B cell (primary cell): ENCODE results near the gene MRPL36. TPM values are rescaled to one million over a fixed set of nuclear protein-coding genes. Genes with fewer than 3 reads are reported as not detected.

Experiments used
- ATAC-seq: fragments of 200-7000 bp; cut with Tn5 transposase; one replicate; pipeline ENCODE4 v1.10.0; 2021; ENCODE audit warnings: low read depth, mild to moderate bottlenecking, moderate number of reproducible peaks, moderate library complexity
- CTCF ChIA-PET: fragments of 350-600 bp; sonication (Branson Sonifier 250); formaldehyde crosslinking; loops from one replicate; lab custom pipeline; 2021; ENCODE audit warnings: antibody characterized with exemption, inconsistent platforms; lab: Charles Lee
- POLR2A ChIA-PET: fragments of 350-600 bp; sonication (Branson Sonifier 250); formaldehyde crosslinking; loops from one replicate; lab custom pipeline; 2021; ENCODE audit warnings: antibody characterized with exemption; lab: Charles Lee
- DNase-seq: peaks from one replicate; pipeline ENCODE4 v3.0.0; 2013
- H2AFZ ChIP-seq: 2 replicates; pipeline ENCODE4 v1.6.1; 2012; ENCODE audit warnings: mild to moderate bottlenecking, low read depth, low read length; ENCODE audit not compliant: insufficient read depth, poor library complexity, severe bottlenecking
- H3K27ac ChIP-seq, 2 donors: 1 replicate in 1 of 2; 2 replicates in 1 of 2; pipeline ENCODE4 v1.5.1; 2012 to 2013; ENCODE audit warnings: low read length in 2 of 2, mild to moderate bottlenecking in 2 of 2, moderate library complexity in 1 of 2
- H3K27me3 ChIP-seq, 4 experiments: fragments of 200-600 bp in 1 of 4; sonication (generic) in 1 of 4; replicated peaks in 1 of 4; 1 replicate in 2 of 4; 2 replicates in 2 of 4; pipeline versions ENCODE4 v1.6.1 to v1.7.0; 2013 to 2016; ENCODE audit warnings: low read length in 3 of 4, mild to moderate bottlenecking in 2 of 4, mixed read lengths in 1 of 4, moderate library complexity in 1 of 4; ENCODE audit not compliant: insufficient read depth in 4 of 4, control insufficient read depth in 3 of 4; ENCODE audit errors: control extremely low read depth in 1 of 4
- H3K36me3 ChIP-seq, 2 experiments: replicated peaks in 1 of 2; 1 replicate in 1 of 2; 2 replicates in 1 of 2; pipeline versions ENCODE4 v1.6.1 to v1.7.1; 2013; ENCODE audit warnings: low read length in 1 of 2; ENCODE audit not compliant: insufficient read depth in 2 of 2, control insufficient read depth in 1 of 2; ENCODE audit errors: control extremely low read depth in 1 of 2, extremely low read depth in 1 of 2
- H3K4me1 ChIP-seq, 2 donors: fragments of 200-600 bp in 1 of 2; sonication (generic) in 1 of 2; 1 replicate in 1 of 2; 2 replicates in 1 of 2; pipeline versions ENCODE4 v1.5.1 to v1.6.1; 2013 to 2017; ENCODE audit warnings: low read length in 2 of 2; ENCODE audit not compliant: control insufficient read depth in 2 of 2, insufficient read depth in 2 of 2
- H3K4me2 ChIP-seq: replicated peaks from 2 replicates; pipeline ENCODE3; 2012; ENCODE audit warnings: mild to moderate bottlenecking, low read depth, low read length; ENCODE audit not compliant: poor library complexity, severe bottlenecking
- H3K4me3 ChIP-seq, 5 experiments: fragments of 200-600 bp in 1 of 5; sonication (generic) in 1 of 5; 1 replicate in 3 of 5; 2 replicates in 2 of 5; pipeline versions ENCODE4 v1.5.1 to v1.7.0; 2011 to 2016; ENCODE audit warnings: low read length in 4 of 5, mild to moderate bottlenecking in 4 of 5, low read depth in 2 of 5, control low read depth in 1 of 5, moderate library complexity in 1 of 5; ENCODE audit not compliant: insufficient read depth in 1 of 5; ENCODE audit errors: control extremely low read depth in 1 of 5, extremely low read depth in 1 of 5
- H3K79me2 ChIP-seq: fragments of 200-600 bp; sonication (generic); one replicate; pipeline ENCODE4 v1.6.0; 2016; ENCODE audit warnings: low read length; ENCODE audit not compliant: control insufficient read depth, insufficient read depth
- H3K9ac ChIP-seq: fragments of 200-600 bp; sonication (generic); 2 replicates; pipeline ENCODE4 v1.6.1; 2017; ENCODE audit warnings: mild to moderate bottlenecking, low read length, moderate library complexity
- H3K9me3 ChIP-seq, 3 donors: one replicate each; pipeline versions ENCODE4 v1.6.1 to v1.7.1; 2013; ENCODE audit warnings: low read length in 2 of 3; ENCODE audit not compliant: control insufficient read depth in 2 of 3, insufficient read depth in 1 of 3; ENCODE audit errors: control extremely low read depth in 1 of 3
- H4K20me1 ChIP-seq: 2 replicates; pipeline ENCODE4 v1.6.0; 2012; ENCODE audit warnings: mild to moderate bottlenecking, low read length; ENCODE audit not compliant: insufficient read depth, control insufficient read depth, poor library complexity, severe bottlenecking
- H3K27ac Mint-ChIP-seq: one replicate; pipeline ENCODE4 v1.8.0; 2021; ENCODE audit warnings: mixed read lengths
- H3K27me3 Mint-ChIP-seq: one replicate; pipeline ENCODE4 v1.8.0; 2021; ENCODE audit warnings: mixed read lengths
- H3K4me1 Mint-ChIP-seq: one replicate; pipeline ENCODE4 v1.8.0; 2021; ENCODE audit warnings: mixed read lengths
- H3K4me3 Mint-ChIP-seq: one replicate; pipeline ENCODE4 v1.8.0; 2021; ENCODE audit warnings: mixed read lengths
- H3K9me3 Mint-ChIP-seq: one replicate; pipeline ENCODE4 v1.8.0; 2022; ENCODE audit warnings: mixed read lengths; ENCODE audit not compliant: insufficient read depth
- EZH2 ChIP-seq: IDR thresholded peaks from 2 replicates; pipeline ENCODE4 v1.6.1; 2012; ENCODE audit warnings: borderline replicate concordance, low read depth, mild to moderate bottlenecking, moderate library complexity, low read length; ENCODE audit not compliant: insufficient read depth, poor library complexity, severe bottlenecking
- WGBS: methylation state at CpG from one replicate; pipeline ENCODE4 v1.1.5; 2013; ENCODE audit warnings: missing lambda C conversion rate; ENCODE audit not compliant: insufficient coverage; 5-methylcytosine and 5-hydroxymethylcytosine counted together
- intact Hi-C: fragments of 100-400 bp; cut with micrococcal nuclease; formaldehyde crosslinking; loops from one replicate; pipeline ENCODE4 v1.10.0; 2022
- polyA plus RNA-seq: library from polyadenylated mRNA; depleted of rRNA; stranded (reverse); fragments of >200 nt; gene quantifications from 2 replicates; pipeline ENCODE4 v1.2.3, GENCODE V29; 2012
- total RNA-seq, 2 donors: library from RNA; stranded (reverse); fragments of 120-200 nt in 1 of 2; gene quantifications; 1 replicate in 1 of 2; 2 replicates in 1 of 2; pipeline versions ENCODE4 v1.2.3 to v1.2.4, GENCODE V29; 2013 to 2022
- TF ChIP-seq, protein P1 (sequence below): fragments of 200-600 bp; IDR thresholded peaks from one replicate; pipeline ENCODE4 v1.8.0; 2022; ENCODE audit warnings: antibody characterized with exemption, mild to moderate bottlenecking

MRPL36 gene
- total and polyA plus RNA-seq, 2 donors (not counting 1 experiment from before 2014, with no cell fraction given) = 12.5 to 25.0 TPM

DNA sequence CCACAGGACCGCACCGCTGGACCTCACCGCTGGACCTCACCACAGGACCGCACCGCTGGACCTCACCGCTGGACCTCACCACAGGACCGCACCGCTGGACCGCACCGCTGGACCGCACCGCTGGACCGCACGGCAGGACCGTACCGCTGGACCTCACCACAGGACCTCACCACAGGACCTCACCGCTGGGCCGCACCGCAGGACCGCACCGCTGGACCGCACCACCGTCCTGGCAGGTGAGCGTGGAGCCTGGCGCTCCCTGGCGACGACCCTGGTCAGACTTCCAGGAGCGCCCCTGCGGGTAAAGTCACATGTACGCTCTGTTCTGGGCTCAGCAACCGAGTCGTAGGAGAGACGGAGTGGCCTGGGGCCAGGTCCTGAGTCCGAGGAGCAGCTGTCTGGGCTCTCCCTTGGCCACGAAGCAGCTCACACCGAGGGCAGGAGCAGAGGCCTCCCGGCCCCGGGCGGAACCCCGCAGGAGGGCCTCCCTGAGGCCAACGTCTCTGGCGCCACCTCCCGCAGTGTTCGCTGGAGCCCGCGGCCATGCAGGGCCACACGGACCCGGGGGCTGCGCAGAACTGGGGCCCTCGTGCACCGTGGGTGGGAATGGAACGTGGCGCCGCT lies 30.5 kb downstream of the MRPL36 start:
- H3K9ac ChIP-seq = no peak overlapping the region
- no peaks in the 10 kb centered on the region for H4K20me1 ChIP-seq
- WGBS = 93% methylated on average over 38 of the region's 54 CpGs

More for the DNA sequence above, 30.5 kb downstream of the MRPL36 start:
- H3K27ac Mint-ChIP-seq = no peak overlapping the region
- ChIA-PET POLR2A (no interaction called here), CTCF (no interaction called here)
- Histone ChIP-seq H3K9me3 (peaks cover 0 to 8% (median 0%) of the 10 kb centered on the region in 3 donors), H3K27ac (no peak overlapping the region), H2AFZ (no peak overlapping the region), H3K79me2 (no peaks in the 10 kb centered on the region), H3K4me2 (no peak overlapping the region), H3K4me3 (no peak overlapping the region), H3K4me1 (peaks cover 3 to 6% of the 10 kb centered on the region in 2 donors), H3K36me3 (no peaks in the 10 kb centered on the region), H3K27me3 (peaks cover 0 to 23% (median 5%) of the 10 kb centered on the region in 4 experiments)
- H3K4me1 Mint-ChIP-seq = no peaks in the 10 kb centered on the region
- ATAC-seq (no peak), DNase-seq (no peak)
- no peak overlapping the region for H3K4me3 Mint-ChIP-seq
- peaks cover 13% of the 10 kb centered on the region for H3K27me3 Mint-ChIP-seq
- intact Hi-C loops = loop anchor here (10.0 kb wide), 1 partner anchor 266 kb away; no protein-coding TSS in a partner anchor
- no peaks in the 10 kb centered on the region for H3K9me3 Mint-ChIP-seq
- TF ChIP-seq EZH2 = no peak
- TF ChIP-seq, protein P1, sequence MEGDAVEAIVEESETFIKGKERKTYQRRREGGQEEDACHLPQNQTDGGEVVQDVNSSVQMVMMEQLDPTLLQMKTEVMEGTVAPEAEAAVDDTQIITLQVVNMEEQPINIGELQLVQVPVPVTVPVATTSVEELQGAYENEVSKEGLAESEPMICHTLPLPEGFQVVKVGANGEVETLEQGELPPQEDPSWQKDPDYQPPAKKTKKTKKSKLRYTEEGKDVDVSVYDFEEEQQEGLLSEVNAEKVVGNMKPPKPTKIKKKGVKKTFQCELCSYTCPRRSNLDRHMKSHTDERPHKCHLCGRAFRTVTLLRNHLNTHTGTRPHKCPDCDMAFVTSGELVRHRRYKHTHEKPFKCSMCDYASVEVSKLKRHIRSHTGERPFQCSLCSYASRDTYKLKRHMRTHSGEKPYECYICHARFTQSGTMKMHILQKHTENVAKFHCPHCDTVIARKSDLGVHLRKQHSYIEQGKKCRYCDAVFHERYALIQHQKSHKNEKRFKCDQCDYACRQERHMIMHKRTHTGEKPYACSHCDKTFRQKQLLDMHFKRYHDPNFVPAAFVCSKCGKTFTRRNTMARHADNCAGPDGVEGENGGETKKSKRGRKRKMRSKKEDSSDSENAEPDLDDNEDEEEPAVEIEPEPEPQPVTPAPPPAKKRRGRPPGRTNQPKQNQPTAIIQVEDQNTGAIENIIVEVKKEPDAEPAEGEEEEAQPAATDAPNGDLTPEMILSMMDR = no peak
